Keratinocyte (primary cell): ENCODE measurements around the gene EGFLAM.

ENCODE experiments used
- EZH2 ChIP-seq: IDR thresholded peaks from one replicate; pipeline ENCODE4 v1.6.1; 2012; ENCODE audit warnings: inconsistent platforms, mild to moderate bottlenecking, low read length, moderate library complexity
- TF ChIP-seq, protein P1 (sequence below), 3 experiments: IDR thresholded peaks in 1 of 3; conservative IDR thresholded peaks in 1 of 3; optimal IDR thresholded peaks in 1 of 3; 2 replicates in 2 of 3; 3 replicates in 1 of 3; pipeline versions ENCODE3 to v1.5.1; 2011; ENCODE audit warnings: low read length in 3 of 3, mild to moderate bottlenecking in 3 of 3, moderate library complexity in 2 of 3, control low read depth in 1 of 3, inconsistent platforms in 1 of 3; ENCODE audit not compliant: insufficient read depth in 2 of 3; ENCODE audit errors: extremely low read depth in 1 of 3

DNA sequence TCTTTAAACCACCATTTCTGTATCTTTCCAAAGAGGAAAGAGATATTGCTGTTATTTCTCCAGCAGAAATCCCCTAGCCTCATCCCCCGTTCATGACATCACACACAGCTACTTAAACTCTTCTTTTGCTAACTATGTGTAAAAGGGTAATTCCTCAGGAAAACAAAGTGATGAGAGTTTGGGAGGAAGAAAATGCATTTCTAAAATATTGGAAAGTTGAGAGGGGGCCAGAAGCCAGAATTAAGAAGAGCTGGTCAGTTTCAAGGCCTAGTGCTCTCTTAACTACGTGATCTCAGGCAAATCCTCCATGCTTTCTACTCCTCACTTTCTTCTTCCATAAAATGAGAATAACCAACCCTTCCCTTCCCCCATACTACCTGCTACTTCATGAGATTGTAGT lies 188.7 kb downstream of the EGFLAM start:
- TF ChIP-seq, protein P1, sequence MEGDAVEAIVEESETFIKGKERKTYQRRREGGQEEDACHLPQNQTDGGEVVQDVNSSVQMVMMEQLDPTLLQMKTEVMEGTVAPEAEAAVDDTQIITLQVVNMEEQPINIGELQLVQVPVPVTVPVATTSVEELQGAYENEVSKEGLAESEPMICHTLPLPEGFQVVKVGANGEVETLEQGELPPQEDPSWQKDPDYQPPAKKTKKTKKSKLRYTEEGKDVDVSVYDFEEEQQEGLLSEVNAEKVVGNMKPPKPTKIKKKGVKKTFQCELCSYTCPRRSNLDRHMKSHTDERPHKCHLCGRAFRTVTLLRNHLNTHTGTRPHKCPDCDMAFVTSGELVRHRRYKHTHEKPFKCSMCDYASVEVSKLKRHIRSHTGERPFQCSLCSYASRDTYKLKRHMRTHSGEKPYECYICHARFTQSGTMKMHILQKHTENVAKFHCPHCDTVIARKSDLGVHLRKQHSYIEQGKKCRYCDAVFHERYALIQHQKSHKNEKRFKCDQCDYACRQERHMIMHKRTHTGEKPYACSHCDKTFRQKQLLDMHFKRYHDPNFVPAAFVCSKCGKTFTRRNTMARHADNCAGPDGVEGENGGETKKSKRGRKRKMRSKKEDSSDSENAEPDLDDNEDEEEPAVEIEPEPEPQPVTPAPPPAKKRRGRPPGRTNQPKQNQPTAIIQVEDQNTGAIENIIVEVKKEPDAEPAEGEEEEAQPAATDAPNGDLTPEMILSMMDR (optimal IDR thresholded peaks at IDR 0.05 in 1 of 3, IDR thresholded peaks at IDR 0.05 in 1 of 3, conservative IDR thresholded peaks at IDR 0.05 in 1 of 3; ENCODE audit: extremely low read depth in 1 of 3, insufficient read depth in 2 of 3, low read length in 3 of 3), result no peak
- TF ChIP-seq EZH2, result no peak
